ENCODE measurements around the gene SYT12. TPM values are rescaled to one million over a fixed set of nuclear protein-coding genes. Genes with fewer than 3 reads are reported as not detected.
"Not testable (repeated sequence)": the region's sequence is repeated elsewhere in the genome, so short reads cannot be mapped to it uniquely, and the experiment has no call there.

SYT12 gene
- total and polyA plus RNA-seq, 2 donors from 2014 or later, result 0.13 to 4.2 TPM

GRCh38 chr11:66987158-66987620, 35.7 kb upstream of the SYT12 start:
- Histone ChIP-seq H3K27me3 (ENCODE audit: control insufficient read depth, insufficient read depth, low read length) (no peaks in the 10 kb centered on the region), H3K36me3 (ENCODE audit: control insufficient read depth in 2 of 3, insufficient read depth in 3 of 3, low read length in 3 of 3) (no peaks in the 10 kb centered on the region), H3K4me3 (ENCODE audit: low read length in 3 of 3) (no peak overlapping the region), H3K9ac (ENCODE audit: low read length in 3 of 3) (no peak overlapping the region), H3K9me3 (ENCODE audit: control insufficient read depth in 2 of 3, insufficient read depth in 1 of 3, low read length in 3 of 3) (no peaks in the 10 kb centered on the region), H3K27ac (ENCODE audit: low read depth in 2 of 2, low read length in 2 of 2) (no peak overlapping the region), H3K4me1 (ENCODE audit: control insufficient read depth in 2 of 3, insufficient read depth in 2 of 3, low read depth in 1 of 3, low read length in 3 of 3) (no peaks in the 10 kb centered on the region)
- intact Hi-C loops (cut with DNase I), result no loop called here
- no peak for FAIRE-seq
- TF ChIP-seq, protein P1, sequence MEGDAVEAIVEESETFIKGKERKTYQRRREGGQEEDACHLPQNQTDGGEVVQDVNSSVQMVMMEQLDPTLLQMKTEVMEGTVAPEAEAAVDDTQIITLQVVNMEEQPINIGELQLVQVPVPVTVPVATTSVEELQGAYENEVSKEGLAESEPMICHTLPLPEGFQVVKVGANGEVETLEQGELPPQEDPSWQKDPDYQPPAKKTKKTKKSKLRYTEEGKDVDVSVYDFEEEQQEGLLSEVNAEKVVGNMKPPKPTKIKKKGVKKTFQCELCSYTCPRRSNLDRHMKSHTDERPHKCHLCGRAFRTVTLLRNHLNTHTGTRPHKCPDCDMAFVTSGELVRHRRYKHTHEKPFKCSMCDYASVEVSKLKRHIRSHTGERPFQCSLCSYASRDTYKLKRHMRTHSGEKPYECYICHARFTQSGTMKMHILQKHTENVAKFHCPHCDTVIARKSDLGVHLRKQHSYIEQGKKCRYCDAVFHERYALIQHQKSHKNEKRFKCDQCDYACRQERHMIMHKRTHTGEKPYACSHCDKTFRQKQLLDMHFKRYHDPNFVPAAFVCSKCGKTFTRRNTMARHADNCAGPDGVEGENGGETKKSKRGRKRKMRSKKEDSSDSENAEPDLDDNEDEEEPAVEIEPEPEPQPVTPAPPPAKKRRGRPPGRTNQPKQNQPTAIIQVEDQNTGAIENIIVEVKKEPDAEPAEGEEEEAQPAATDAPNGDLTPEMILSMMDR (IDR thresholded peaks at IDR 0.05; ENCODE audit: borderline replicate concordance, extremely low read depth, insufficient read depth), result no peak
- peak in 3 of 5 donors; percentile 29 to 57 (median 29) for DNase-seq

DNA sequence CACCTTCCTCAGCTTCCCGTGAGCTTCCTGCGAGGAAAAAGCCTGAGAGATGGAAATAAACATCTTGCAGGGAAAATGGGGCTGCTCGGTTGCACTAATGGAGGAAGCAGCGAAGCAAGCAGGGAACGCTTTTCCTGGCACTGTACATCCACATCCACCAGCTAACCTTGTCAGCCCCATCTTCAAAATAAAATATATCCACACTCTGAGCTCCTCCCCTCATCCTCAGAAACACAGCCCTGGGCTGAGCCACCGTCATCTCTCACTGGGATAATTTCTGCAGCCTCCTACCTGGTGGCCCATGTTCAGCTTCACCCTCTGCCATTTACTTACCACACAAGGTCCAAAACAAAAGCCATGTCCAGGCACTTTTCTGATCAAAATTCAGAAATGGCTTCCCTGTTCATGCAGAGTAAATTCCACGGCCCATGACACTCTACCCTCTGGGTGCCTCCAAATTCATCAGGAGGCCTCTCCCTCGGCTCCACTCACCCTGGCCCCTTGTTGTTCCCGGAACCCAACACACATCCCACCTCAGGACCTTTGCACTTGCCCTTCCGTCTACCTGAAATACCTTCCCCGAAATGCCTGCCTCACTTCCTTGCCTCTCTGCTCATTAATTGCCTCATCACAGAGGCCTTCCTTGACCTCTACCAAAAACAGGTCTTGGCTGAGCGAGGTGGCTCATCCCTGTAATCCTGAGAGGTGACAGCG, 34.9 kb upstream of the SYT12 start:
- Histone ChIP-seq H3K27me3 (ENCODE audit: control insufficient read depth, insufficient read depth, low read length) (no peaks in the 10 kb centered on the region), H3K36me3 (ENCODE audit: control insufficient read depth in 2 of 3, insufficient read depth in 3 of 3, low read length in 3 of 3) (no peaks in the 10 kb centered on the region), H3K9me3 (ENCODE audit: control insufficient read depth in 2 of 3, insufficient read depth in 1 of 3, low read length in 3 of 3) (no peaks in the 10 kb centered on the region), H3K4me1 (ENCODE audit: control insufficient read depth in 2 of 3, insufficient read depth in 2 of 3, low read depth in 1 of 3, low read length in 3 of 3) (no peaks in the 10 kb centered on the region), H3K9ac (ENCODE audit: low read length in 3 of 3) (no peak overlapping the region), H3K4me3 (ENCODE audit: low read length in 3 of 3) (no peak overlapping the region), H3K27ac (ENCODE audit: low read depth in 2 of 2, low read length in 2 of 2) (no peak overlapping the region)
- no peak for DNase-seq
- intact Hi-C loops (cut with DNase I), result no loop called here
- TF ChIP-seq, protein P1 (IDR thresholded peaks at IDR 0.05; ENCODE audit: borderline replicate concordance, extremely low read depth, insufficient read depth), result no peak
- no peak for FAIRE-seq

DNA sequence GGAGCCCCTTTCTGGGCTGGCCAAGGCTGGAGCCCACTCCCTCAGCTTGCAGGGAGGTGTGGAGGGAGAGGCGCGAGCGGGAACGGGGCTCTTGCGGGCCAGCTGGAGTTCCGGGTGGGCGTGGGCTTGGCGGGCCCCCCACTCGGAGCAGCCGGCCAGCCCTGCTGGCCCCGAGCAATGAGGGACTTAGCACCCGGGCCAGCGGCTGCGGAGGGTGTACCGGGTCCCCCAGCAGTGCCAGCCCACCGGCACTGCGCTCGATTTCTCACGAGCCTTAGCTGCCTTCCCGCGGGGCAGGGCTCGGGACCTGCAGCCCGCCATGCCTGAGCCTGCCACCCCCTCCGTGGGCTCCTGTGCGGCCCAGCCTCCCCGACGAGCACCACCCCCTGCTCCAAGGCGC, 34.2 kb upstream of the SYT12 start:
- H3K27ac ChIP-seq (ENCODE audit: low read depth in 2 of 2, low read length in 2 of 2); H3K4me3 ChIP-seq (ENCODE audit: low read length in 3 of 3); intact Hi-C loops (cut with DNase I); H3K9ac ChIP-seq (ENCODE audit: low read length in 3 of 3); DNase-seq; H3K27me3 ChIP-seq (ENCODE audit: control insufficient read depth, insufficient read depth, low read length); H3K4me1 ChIP-seq (ENCODE audit: control insufficient read depth in 2 of 3, insufficient read depth in 2 of 3, low read depth in 1 of 3, low read length in 3 of 3); H3K36me3 ChIP-seq (ENCODE audit: control insufficient read depth in 2 of 3, insufficient read depth in 3 of 3, low read length in 3 of 3); FAIRE-seq; H3K9me3 ChIP-seq (ENCODE audit: control insufficient read depth in 2 of 3, insufficient read depth in 1 of 3, low read length in 3 of 3): not testable (repeated sequence)

DNA sequence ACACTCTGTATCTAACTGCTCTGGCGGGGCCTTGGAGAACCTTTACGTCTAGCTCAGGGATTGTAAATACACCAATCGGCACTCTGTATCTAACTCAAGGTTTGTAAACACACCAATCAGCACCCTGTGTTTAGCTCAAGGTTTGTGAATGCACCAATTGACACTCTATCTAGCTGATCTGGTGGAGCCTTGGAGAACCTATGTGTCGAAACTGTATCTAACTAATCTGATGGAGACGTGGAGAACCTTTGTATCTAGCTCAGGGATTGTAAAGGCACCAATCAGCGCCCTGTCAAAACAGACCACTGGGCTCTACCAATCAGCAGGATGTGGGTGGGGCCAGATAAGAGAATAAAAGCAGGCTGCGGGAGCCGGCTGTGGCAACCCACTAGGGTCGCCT, 33.6 kb upstream of the SYT12 start:
- H3K9ac ChIP-seq (ENCODE audit: low read length in 3 of 3); H3K27ac ChIP-seq (ENCODE audit: low read depth in 2 of 2, low read length in 2 of 2); intact Hi-C loops (cut with DNase I); H3K9me3 ChIP-seq (ENCODE audit: control insufficient read depth in 2 of 3, insufficient read depth in 1 of 3, low read length in 3 of 3); H3K4me3 ChIP-seq (ENCODE audit: low read length in 3 of 3); FAIRE-seq; H3K27me3 ChIP-seq (ENCODE audit: control insufficient read depth, insufficient read depth, low read length); DNase-seq; H3K4me1 ChIP-seq (ENCODE audit: control insufficient read depth in 2 of 3, insufficient read depth in 2 of 3, low read depth in 1 of 3, low read length in 3 of 3); H3K36me3 ChIP-seq (ENCODE audit: control insufficient read depth in 2 of 3, insufficient read depth in 3 of 3, low read length in 3 of 3): not testable (repeated sequence)
